ENCODE data around the gene CCER1.

- TF ChIP-seq, protein P1, sequence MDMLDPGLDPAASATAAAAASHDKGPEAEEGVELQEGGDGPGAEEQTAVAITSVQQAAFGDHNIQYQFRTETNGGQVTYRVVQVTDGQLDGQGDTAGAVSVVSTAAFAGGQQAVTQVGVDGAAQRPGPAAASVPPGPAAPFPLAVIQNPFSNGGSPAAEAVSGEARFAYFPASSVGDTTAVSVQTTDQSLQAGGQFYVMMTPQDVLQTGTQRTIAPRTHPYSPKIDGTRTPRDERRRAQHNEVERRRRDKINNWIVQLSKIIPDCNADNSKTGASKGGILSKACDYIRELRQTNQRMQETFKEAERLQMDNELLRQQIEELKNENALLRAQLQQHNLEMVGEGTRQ (IDR thresholded peaks at IDR 0.05): no peak
- TF ChIP-seq, protein P2, sequence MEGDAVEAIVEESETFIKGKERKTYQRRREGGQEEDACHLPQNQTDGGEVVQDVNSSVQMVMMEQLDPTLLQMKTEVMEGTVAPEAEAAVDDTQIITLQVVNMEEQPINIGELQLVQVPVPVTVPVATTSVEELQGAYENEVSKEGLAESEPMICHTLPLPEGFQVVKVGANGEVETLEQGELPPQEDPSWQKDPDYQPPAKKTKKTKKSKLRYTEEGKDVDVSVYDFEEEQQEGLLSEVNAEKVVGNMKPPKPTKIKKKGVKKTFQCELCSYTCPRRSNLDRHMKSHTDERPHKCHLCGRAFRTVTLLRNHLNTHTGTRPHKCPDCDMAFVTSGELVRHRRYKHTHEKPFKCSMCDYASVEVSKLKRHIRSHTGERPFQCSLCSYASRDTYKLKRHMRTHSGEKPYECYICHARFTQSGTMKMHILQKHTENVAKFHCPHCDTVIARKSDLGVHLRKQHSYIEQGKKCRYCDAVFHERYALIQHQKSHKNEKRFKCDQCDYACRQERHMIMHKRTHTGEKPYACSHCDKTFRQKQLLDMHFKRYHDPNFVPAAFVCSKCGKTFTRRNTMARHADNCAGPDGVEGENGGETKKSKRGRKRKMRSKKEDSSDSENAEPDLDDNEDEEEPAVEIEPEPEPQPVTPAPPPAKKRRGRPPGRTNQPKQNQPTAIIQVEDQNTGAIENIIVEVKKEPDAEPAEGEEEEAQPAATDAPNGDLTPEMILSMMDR (IDR thresholded peaks at IDR 0.05): no peak
- TF ChIP-seq EP300 (IDR thresholded peaks at IDR 0.05): no peak
- TF ChIP-seq, protein P3, sequence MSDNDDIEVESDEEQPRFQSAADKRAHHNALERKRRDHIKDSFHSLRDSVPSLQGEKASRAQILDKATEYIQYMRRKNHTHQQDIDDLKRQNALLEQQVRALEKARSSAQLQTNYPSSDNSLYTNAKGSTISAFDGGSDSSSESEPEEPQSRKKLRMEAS (IDR thresholded peaks at IDR 0.05): no peak
- TF ChIP-seq GATA3 (IDR thresholded peaks at IDR 0.05; ENCODE audit: borderline replicate concordance): no peak
- TF ChIP-seq SMC3 (IDR thresholded peaks at IDR 0.05): no peak
- TF ChIP-seq POLR2A (IDR thresholded peaks at IDR 0.05; ENCODE audit: low read length): no peak
- TF ChIP-seq CBX2 (IDR thresholded peaks at IDR 0.05; ENCODE audit: borderline replicate concordance, low read depth): no peak
Measured at GRCh38 chr12:90984114-90984513, 29.1 kb upstream of the CCER1 start.
